ENCODE results near the gene ALG6.
"Not testable (repeated sequence)": the region's sequence is repeated elsewhere in the genome, so short reads cannot be mapped to it uniquely, and the experiment has no call there.

The ALG6 gene

DNA sequence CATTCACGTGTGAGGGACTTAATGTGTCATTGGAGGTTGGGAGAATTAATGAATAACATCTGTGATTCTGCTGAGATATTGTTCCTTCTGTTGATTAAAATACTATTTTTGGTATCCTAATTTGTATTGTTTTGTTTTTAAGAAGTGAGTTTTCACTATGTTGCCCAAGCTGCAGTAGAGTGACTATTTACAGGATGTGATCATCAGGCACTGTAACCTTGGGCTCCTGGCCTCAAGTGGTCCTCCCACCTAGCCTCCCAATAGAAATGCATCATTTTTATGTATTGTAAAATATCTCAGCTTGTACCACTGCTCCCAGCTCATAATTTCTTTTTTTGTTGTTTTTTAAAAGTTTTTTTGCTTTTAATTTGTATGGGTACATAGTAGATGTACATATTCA, 14.3 kb downstream of the ALG6 start:
- H3K4me3 ChIP-seq (ENCODE audit: low read length), result no peak overlapping the region
- H3K27me3 ChIP-seq (ENCODE audit: control insufficient read depth, insufficient read depth, low read length), result no peaks in the 10 kb centered on the region
- no peaks in the 10 kb centered on the region for H3K4me1 ChIP-seq (ENCODE audit: control insufficient read depth, low read depth, low read length)
- H3K27ac ChIP-seq (ENCODE audit: low read length), result no peak overlapping the region
- no peaks in the 10 kb centered on the region for H3K9me3 ChIP-seq (ENCODE audit: control insufficient read depth, low read depth, low read length)
- H3K9ac ChIP-seq (ENCODE audit: low read length), result no peak overlapping the region
- peaks cover 5% of the 10 kb centered on the region for H3K36me3 ChIP-seq (ENCODE audit: control insufficient read depth, low read depth, low read length)

DNA sequence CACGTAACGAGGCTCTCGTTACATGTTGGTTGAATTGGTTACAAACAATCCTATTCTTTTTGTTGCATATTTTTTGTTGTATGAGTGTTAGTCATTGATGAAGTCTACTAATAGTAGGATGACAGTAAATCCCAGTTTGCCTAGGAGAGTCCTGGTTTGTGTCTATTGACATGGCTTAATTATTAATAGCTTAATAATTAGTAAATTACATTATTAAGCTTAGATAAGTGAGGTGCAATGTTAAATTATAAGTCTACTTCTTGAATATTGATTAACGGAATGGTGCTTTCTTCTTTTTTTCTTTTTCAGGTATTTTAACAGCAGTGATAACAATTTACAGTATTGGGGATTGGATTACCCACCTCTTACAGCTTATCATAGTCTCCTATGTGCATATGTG, 34.5 kb downstream of the ALG6 start:
- no peaks in the 10 kb centered on the region for H3K9me3 ChIP-seq (ENCODE audit: control insufficient read depth, low read depth, low read length)
- H3K27me3 ChIP-seq (ENCODE audit: control insufficient read depth, insufficient read depth, low read length), result no peaks in the 10 kb centered on the region
- no peaks in the 10 kb centered on the region for H3K36me3 ChIP-seq (ENCODE audit: control insufficient read depth, low read depth, low read length)
- H3K9ac ChIP-seq (ENCODE audit: low read length), result no peak overlapping the region
- no peak overlapping the region for H3K27ac ChIP-seq (ENCODE audit: low read length)
- H3K4me1 ChIP-seq (ENCODE audit: control insufficient read depth, low read depth, low read length), result no peaks in the 10 kb centered on the region
- H3K4me3 ChIP-seq (ENCODE audit: low read length), result no peak overlapping the region

- Histone ChIP-seq H3K36me3 (ENCODE audit: control insufficient read depth, low read depth, low read length) (no peaks in the 10 kb centered on the region), H3K9ac (ENCODE audit: low read length) (no peak overlapping the region), H3K4me1 (ENCODE audit: control insufficient read depth, low read depth, low read length) (no peaks in the 10 kb centered on the region), H3K9me3 (ENCODE audit: control insufficient read depth, low read depth, low read length) (no peaks in the 10 kb centered on the region), H3K4me3 (ENCODE audit: low read length) (no peak overlapping the region), H3K27me3 (ENCODE audit: control insufficient read depth, insufficient read depth, low read length) (no peaks in the 10 kb centered on the region), H3K27ac (ENCODE audit: low read length) (no peak overlapping the region)
These were observed 36.0 kb downstream of the ALG6 start for GRCh38 chr1:63403386-63403785.

DNA sequence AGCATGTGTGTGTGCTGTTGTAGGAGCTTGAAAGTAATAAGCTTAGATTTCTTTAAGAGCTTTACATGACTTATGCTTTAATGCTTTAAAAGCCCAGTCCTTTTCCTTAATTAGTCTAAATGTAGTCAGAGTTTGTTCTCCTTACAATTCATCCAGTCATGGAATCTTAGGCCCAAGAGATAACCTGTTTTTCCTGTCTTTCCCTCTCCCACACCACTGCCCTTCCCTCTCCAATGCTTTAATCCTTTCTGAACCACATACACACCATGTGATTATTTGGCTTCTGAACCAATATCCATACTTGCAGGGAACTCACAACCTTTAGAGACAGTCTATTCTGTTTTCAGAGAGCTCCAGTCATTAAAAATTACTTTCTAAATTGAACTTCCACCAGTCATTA, 37.6 kb downstream of the ALG6 start:
- Histone ChIP-seq H3K4me1 (ENCODE audit: control insufficient read depth, low read depth, low read length) (no peaks in the 10 kb centered on the region), H3K9me3 (ENCODE audit: control insufficient read depth, low read depth, low read length) (no peaks in the 10 kb centered on the region), H3K27me3 (ENCODE audit: control insufficient read depth, insufficient read depth, low read length) (no peaks in the 10 kb centered on the region), H3K27ac (ENCODE audit: low read length) (no peak overlapping the region), H3K4me3 (ENCODE audit: low read length) (no peak overlapping the region), H3K36me3 (ENCODE audit: control insufficient read depth, low read depth, low read length) (no peaks in the 10 kb centered on the region), H3K9ac (ENCODE audit: low read length) (no peak overlapping the region)

DNA sequence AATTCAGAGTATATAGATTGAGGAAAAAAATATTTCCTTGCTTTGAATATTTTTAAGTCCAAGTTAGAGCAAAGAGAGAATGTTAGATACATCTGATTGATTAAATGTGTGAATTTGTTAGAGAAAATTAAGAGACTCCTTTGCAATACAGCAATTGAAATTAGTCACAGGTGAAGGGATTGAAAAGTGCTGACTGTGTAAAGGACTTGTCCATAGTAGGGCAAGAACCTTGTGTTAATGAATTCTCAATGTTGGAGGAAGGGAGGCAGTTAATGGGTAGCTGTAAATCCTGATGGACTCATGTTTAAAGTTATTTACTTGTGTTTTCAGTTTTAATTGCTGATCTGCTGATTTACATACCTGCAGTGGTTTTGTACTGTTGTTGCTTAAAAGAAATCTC, 38.6 kb downstream of the ALG6 start:
- Histone ChIP-seq H3K27me3 (ENCODE audit: control insufficient read depth, insufficient read depth, low read length) (no peaks in the 10 kb centered on the region), H3K4me1 (ENCODE audit: control insufficient read depth, low read depth, low read length) (no peaks in the 10 kb centered on the region), H3K9ac (ENCODE audit: low read length) (no peak overlapping the region), H3K36me3 (ENCODE audit: control insufficient read depth, low read depth, low read length) (no peaks in the 10 kb centered on the region), H3K27ac (ENCODE audit: low read length) (no peak overlapping the region), H3K4me3 (ENCODE audit: low read length) (no peak overlapping the region), H3K9me3 (ENCODE audit: control insufficient read depth, low read depth, low read length) (no peaks in the 10 kb centered on the region)

GRCh38 chr1:63407002-63407401, 39.6 kb downstream of the ALG6 start:
- H3K4me1 ChIP-seq (ENCODE audit: control insufficient read depth, low read depth, low read length), result no peaks in the 10 kb centered on the region
- H3K9ac ChIP-seq (ENCODE audit: low read length), result no peak overlapping the region
- no peak overlapping the region for H3K27ac ChIP-seq (ENCODE audit: low read length)
- H3K9me3 ChIP-seq (ENCODE audit: control insufficient read depth, low read depth, low read length), result no peaks in the 10 kb centered on the region
- H3K4me3 ChIP-seq (ENCODE audit: low read length), result no peak overlapping the region
- H3K27me3 ChIP-seq (ENCODE audit: control insufficient read depth, insufficient read depth, low read length), result no peaks in the 10 kb centered on the region
- no peaks in the 10 kb centered on the region for H3K36me3 ChIP-seq (ENCODE audit: control insufficient read depth, low read depth, low read length)

GRCh38 chr1:63408331-63408730, 40.9 kb downstream of the ALG6 start:
- no peak overlapping the region for H3K4me3 ChIP-seq (ENCODE audit: low read length)
- no peak overlapping the region for H3K9ac ChIP-seq (ENCODE audit: low read length)
- no peaks in the 10 kb centered on the region for H3K27me3 ChIP-seq (ENCODE audit: control insufficient read depth, insufficient read depth, low read length)

GRCh38 chr1:63411066-63411465, 43.6 kb downstream of the ALG6 start:
- no peak overlapping the region for H3K27ac ChIP-seq (ENCODE audit: low read length)
- H3K9me3 ChIP-seq (ENCODE audit: control insufficient read depth, low read depth, low read length), result no peaks in the 10 kb centered on the region
- no peak overlapping the region for H3K9ac ChIP-seq (ENCODE audit: low read length)
- no peak overlapping the region for H3K4me3 ChIP-seq (ENCODE audit: low read length)
- no peaks in the 10 kb centered on the region for H3K36me3 ChIP-seq (ENCODE audit: control insufficient read depth, low read depth, low read length)
- no peaks in the 10 kb centered on the region for H3K27me3 ChIP-seq (ENCODE audit: control insufficient read depth, insufficient read depth, low read length)
- H3K4me1 ChIP-seq (ENCODE audit: control insufficient read depth, low read depth, low read length), result no peaks in the 10 kb centered on the region

More at GRCh38 chr1:63408331-63408730, 40.9 kb downstream of the ALG6 start:
- no peaks in the 10 kb centered on the region for H3K9me3 ChIP-seq (ENCODE audit: control insufficient read depth, low read depth, low read length)
- H3K4me1 ChIP-seq (ENCODE audit: control insufficient read depth, low read depth, low read length), result no peaks in the 10 kb centered on the region
- H3K27ac ChIP-seq (ENCODE audit: low read length), result no peak overlapping the region
- H3K36me3 ChIP-seq (ENCODE audit: control insufficient read depth, low read depth, low read length), result no peaks in the 10 kb centered on the region

DNA sequence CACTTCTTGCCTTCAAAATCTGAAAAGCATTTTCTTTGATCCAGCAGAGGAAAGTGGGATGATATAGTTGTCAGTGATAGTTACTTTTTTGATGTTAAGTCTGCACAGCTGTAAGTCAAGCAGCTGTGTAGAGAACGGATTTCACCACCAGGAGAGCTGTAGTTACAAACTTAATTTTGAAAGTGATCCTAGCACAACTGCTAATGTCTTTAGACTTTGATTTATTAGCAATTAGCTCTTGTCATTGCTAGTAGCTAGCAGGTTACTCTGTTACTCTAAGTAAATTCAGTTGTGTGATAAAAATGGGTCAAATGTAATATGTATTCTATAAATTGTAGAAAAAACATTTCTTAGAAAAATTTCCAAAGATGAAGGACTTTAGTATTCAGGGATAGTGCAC, 46.0 kb downstream of the ALG6 start:
- Histone ChIP-seq H3K9me3 (ENCODE audit: control insufficient read depth, low read depth, low read length) (no peaks in the 10 kb centered on the region), H3K4me3 (ENCODE audit: low read length) (no peak overlapping the region), H3K27ac (ENCODE audit: low read length) (no peak overlapping the region), H3K36me3 (ENCODE audit: control insufficient read depth, low read depth, low read length) (no peaks in the 10 kb centered on the region), H3K9ac (ENCODE audit: low read length) (no peak overlapping the region), H3K4me1 (ENCODE audit: control insufficient read depth, low read depth, low read length) (no peaks in the 10 kb centered on the region), H3K27me3 (ENCODE audit: control insufficient read depth, insufficient read depth, low read length) (no peaks in the 10 kb centered on the region)

GRCh38 chr1:63414691-63415365, 47.4 kb downstream of the ALG6 start:
- Histone ChIP-seq H3K4me1 (ENCODE audit: control insufficient read depth, low read depth, low read length) (no peaks in the 10 kb centered on the region), H3K27me3 (ENCODE audit: control insufficient read depth, insufficient read depth, low read length) (no peaks in the 10 kb centered on the region), H3K27ac (ENCODE audit: low read length) (no peak overlapping the region), H3K9ac (ENCODE audit: low read length) (no peak overlapping the region), H3K9me3 (ENCODE audit: control insufficient read depth, low read depth, low read length) (no peaks in the 10 kb centered on the region), H3K4me3 (ENCODE audit: low read length) (no peak overlapping the region), H3K36me3 (ENCODE audit: control insufficient read depth, low read depth, low read length) (no peaks in the 10 kb centered on the region)

DNA sequence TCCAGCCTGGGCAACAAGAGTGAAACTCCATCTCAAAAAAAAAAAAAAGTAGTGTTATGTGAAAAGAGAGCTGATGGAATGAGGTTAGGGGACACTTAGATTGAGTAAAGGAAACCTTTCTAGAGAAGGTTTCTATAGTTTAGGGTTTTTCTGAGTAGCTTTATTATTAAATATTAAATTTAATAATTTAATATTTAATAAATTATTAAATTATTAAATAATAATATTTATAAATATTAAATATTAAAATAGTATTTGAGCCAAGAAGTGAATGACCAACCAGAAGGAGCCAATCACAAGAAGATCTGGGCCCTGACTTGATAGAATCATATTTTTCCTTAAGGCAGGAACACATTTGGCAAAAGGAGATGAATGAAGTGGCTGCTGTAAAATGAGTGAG, 50.7 kb downstream of the ALG6 start:
- Histone ChIP-seq H3K9me3 (ENCODE audit: control insufficient read depth, low read depth, low read length) (no peaks in the 10 kb centered on the region), H3K4me1 (ENCODE audit: control insufficient read depth, low read depth, low read length) (no peaks in the 10 kb centered on the region), H3K36me3 (ENCODE audit: control insufficient read depth, low read depth, low read length) (no peaks in the 10 kb centered on the region), H3K9ac (ENCODE audit: low read length) (no peak overlapping the region), H3K27ac (ENCODE audit: low read length) (no peak overlapping the region), H3K4me3 (ENCODE audit: low read length) (no peak overlapping the region), H3K27me3 (ENCODE audit: control insufficient read depth, insufficient read depth, low read length) (no peaks in the 10 kb centered on the region)

- not testable (repeated sequence) for H3K27me3 ChIP-seq (ENCODE audit: control insufficient read depth, insufficient read depth, low read length); H3K27ac ChIP-seq (ENCODE audit: low read length); H3K9ac ChIP-seq (ENCODE audit: low read length); H3K4me1 ChIP-seq (ENCODE audit: control insufficient read depth, low read depth, low read length); H3K4me3 ChIP-seq (ENCODE audit: low read length); H3K36me3 ChIP-seq (ENCODE audit: control insufficient read depth, low read depth, low read length); H3K9me3 ChIP-seq (ENCODE audit: control insufficient read depth, low read depth, low read length)
These were observed 53.3 kb downstream of the ALG6 start for GRCh38 chr1:63420746-63421145.

All from iPS-18a (cell line).